A549 (cell line): ENCODE measurements around the gene CREB5. TPM values are rescaled to one million over a fixed set of nuclear protein-coding genes. Genes with fewer than 3 reads are reported as not detected.
A peak's percentile ranks its signal among the peaks of the same experiment; 100 is the strongest.
"Not testable (repeated sequence)": the region's sequence is repeated elsewhere in the genome, so short reads cannot be mapped to it uniquely, and the experiment has no call there.

Experiments
- ATAC-seq, 2 experiments: fragments of 200-7000 bp in 1 of 2; fragments of >200 bp in 1 of 2; cut with Nextera tagmentation in 1 of 2; cut with Tn5 transposase in 1 of 2; 3 replicates each; pipeline versions ENCODE4 v1.8.0 to v1.9.1; 2018 to 2020; ENCODE audit warnings: mild to moderate bottlenecking in 1 of 2, moderate library complexity in 1 of 2
- CTCF ChIA-PET: fragments of 300-600 bp; sonication (Branson Sonifier 250); formaldehyde crosslinking; extraction: SDS; loops from one replicate; lab custom pipeline; 2021; ENCODE audit warnings: antibody characterized with exemption, inconsistent platforms; lab: Yijun Ruan, JAX
- POLR2A ChIA-PET: fragments of 350-600 bp; formaldehyde crosslinking; extraction: SDS; loops from one replicate; lab custom pipeline; 2021; ENCODE audit warnings: antibody characterized with exemption, inconsistent platforms; lab: Yijun Ruan, JAX
- DNase-seq, 2 experiments: peaks; one replicate each; pipeline versions ENCODE4 v3.0.0 to v3.0.0-alpha.2; 2011 to 2016; ENCODE audit warnings: low read depth in 1 of 2, low spot score in 1 of 2
- FAIRE-seq: peaks from 2 replicates; lab custom pipeline; 2011; peaks lifted over from hg19 to GRCh38; lab: Jason Lieb, UNC
- H3K27ac ChIP-seq, 2 experiments: fragments of >200 bp; sonication (Bioruptor Twin); formaldehyde crosslinking; 3 replicates each; pipeline ENCODE4 v1.5.1; 2016 to 2017
- H3K4me1 ChIP-seq: fragments of >200 bp; sonication (Bioruptor Twin); formaldehyde crosslinking; 3 replicates; pipeline ENCODE4 v1.6.1; 2016
- H3K4me2 ChIP-seq: fragments of >200 bp; sonication (Bioruptor Twin); formaldehyde crosslinking; 3 replicates; pipeline ENCODE4 v1.6.1; 2016
- H3K4me3 ChIP-seq: fragments of >200 bp; sonication (Bioruptor Twin); formaldehyde crosslinking; 3 replicates; pipeline ENCODE4 v1.5.1; 2016
- H3K9me3 ChIP-seq: fragments of >200 bp; sonication (Bioruptor Twin); formaldehyde crosslinking; 3 replicates; pipeline ENCODE4 v1.6.1; 2016
- BHLHE40 ChIP-seq: IDR thresholded peaks from 2 replicates; pipeline ENCODE4 v1.6.1; 2012; ENCODE audit warnings: low read depth, low read length, inconsistent platforms
- CBX2 ChIP-seq: fragments of 200-600 bp; sonication (generic); IDR thresholded peaks from 2 replicates; pipeline ENCODE4 v1.6.1; 2016; ENCODE audit warnings: low read depth, mild to moderate bottlenecking, borderline replicate concordance
- EP300 ChIP-seq, 2 experiments: fragments of >200 bp; sonication (Bioruptor Twin); formaldehyde crosslinking; IDR thresholded peaks; 2 replicates in 1 of 2; 3 replicates in 1 of 2; pipeline ENCODE4 v1.6.1; 2016 to 2017
- FOSB ChIP-seq: fragments of 250-450 bp; sonication (Bioruptor Pico); IDR thresholded peaks from 2 replicates; pipeline ENCODE4 v1.5.0; 2020; ENCODE audit warnings: mild to moderate bottlenecking, moderate library complexity
- HDAC2 ChIP-seq: fragments of 200-600 bp; sonication (generic); IDR thresholded peaks from 2 replicates; pipeline ENCODE4 v1.6.1; 2016
- HOXA7 ChIP-seq: fragments of 250-450 bp; sonication (Bioruptor Pico); IDR thresholded peaks from 2 replicates; pipeline ENCODE4 v1.5.0; 2020; ENCODE audit warnings: mild to moderate bottlenecking, moderate library complexity
- HOXB13 ChIP-seq: fragments of 250-450 bp; sonication (Bioruptor Pico); IDR thresholded peaks from 2 replicates; pipeline ENCODE4 v1.5.0; 2020; ENCODE audit warnings: low read depth, mild to moderate bottlenecking, moderate library complexity
- KDM1A ChIP-seq: fragments of 200-600 bp; sonication (generic); IDR thresholded peaks from 2 replicates; pipeline ENCODE4 v1.6.1; 2016; ENCODE audit warnings: low read depth, mild to moderate bottlenecking
- MAFK ChIP-seq: fragments of 450-650 bp; IDR thresholded peaks from 2 replicates; pipeline ENCODE4 v1.6.1; 2014; ENCODE audit not compliant: partially characterized antibody
- NR3C1 ChIP-seq: fragments of >200 bp; sonication (Bioruptor Twin); formaldehyde crosslinking; IDR thresholded peaks from 3 replicates; pipeline ENCODE4 v1.6.1; 2017
- POLR2AphosphoS2 ChIP-seq: conservative IDR thresholded peaks from 2 replicates; pipeline ENCODE4 v1.6.1; 2012; ENCODE audit warnings: low read length, improper control_type of control experiment, inconsistent platforms
- RARB ChIP-seq: fragments of 250-450 bp; sonication (Bioruptor Pico); IDR thresholded peaks from 2 replicates; pipeline ENCODE4 v1.8.0; 2021; ENCODE audit warnings: mild to moderate bottlenecking, moderate library complexity
- ZFP36 ChIP-seq: fragments of 450-650 bp; IDR thresholded peaks from 2 replicates; pipeline ENCODE4 v1.6.1; 2014; ENCODE audit warnings: borderline replicate concordance; ENCODE audit not compliant: partially characterized antibody
- ZSCAN20 ChIP-seq: fragments of 250-450 bp; sonication (Bioruptor Pico); IDR thresholded peaks from 2 replicates; pipeline ENCODE4 v1.8.0; 2022; ENCODE audit warnings: mild to moderate bottlenecking, moderate library complexity
- WGBS: methylation state at CpG from one replicate; pipeline ENCODE4 v1.1.6; 2017; ENCODE audit errors: missing lambda C conversion rate; 5-methylcytosine and 5-hydroxymethylcytosine counted together
- polyA plus RNA-seq, 4 experiments: library from polyadenylated mRNA; depleted of rRNA in 3 of 4; stranded (reverse); fragments of >200 nt; fragmentation: RNase III in 1 of 4; extraction: RNeasy Plus Mini Kit Qiagen cat#74134 plus additional on column Dnase treatment in 1 of 4; gene quantifications; 2 replicates in 3 of 4; 3 replicates in 1 of 4; pipeline ENCODE4 v1.2.3, GENCODE V29; 2011 to 2017
- TF ChIP-seq, protein P1 (sequence below): IDR thresholded peaks from 2 replicates; pipeline ENCODE4 v1.6.1; 2012
- TF ChIP-seq, protein P2 (sequence below): fragments of >200 bp; sonication (Bioruptor Twin); formaldehyde crosslinking; IDR thresholded peaks from 3 replicates; pipeline ENCODE4 v1.5.1; 2016
- TF ChIP-seq, protein P3 (sequence below): fragments of 450-650 bp; IDR thresholded peaks from 2 replicates; pipeline ENCODE4 v1.6.1; 2014; ENCODE audit warnings: antibody characterized with exemption
- TF ChIP-seq, protein P4 (sequence below): fragments of >200 bp; sonication (Bioruptor Twin); formaldehyde crosslinking; IDR thresholded peaks from 3 replicates; pipeline ENCODE4 v1.6.1; 2016

The CREB5 gene
- polyA plus RNA-seq, 2 of the 4 experiments (the other 2 are of a cell fraction): 0.61 to 1.5 TPM

DNA sequence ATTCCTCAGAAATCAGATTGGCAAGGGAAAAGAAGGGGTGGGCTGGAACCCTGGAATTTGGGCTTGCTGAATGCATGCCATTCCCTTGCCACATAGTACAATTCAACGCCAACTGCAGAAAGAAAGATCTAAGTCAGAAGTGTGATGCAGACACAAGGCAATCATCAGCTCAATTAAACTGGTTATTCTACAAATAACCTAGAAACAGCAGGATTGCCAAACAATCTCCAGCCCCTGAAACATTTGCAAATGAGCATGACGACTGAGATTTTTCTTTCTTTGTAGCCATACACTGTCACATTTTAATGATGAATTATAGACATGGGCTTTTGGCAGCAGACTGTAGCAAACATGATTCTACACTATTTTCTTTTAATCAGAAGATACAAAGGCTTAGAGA, 16.5 kb upstream of the CREB5 start:
- CTCF ChIA-PET: interaction anchor here (0.6 kb wide), 2 partner anchors 97 to 285 kb away, joined by 3 read pairs; no protein-coding TSS in a partner anchor
- no peak for DNase-seq
- no peak overlapping the region for H3K4me2 ChIP-seq
- H3K4me3 ChIP-seq: no peak overlapping the region
- no peak for ATAC-seq
- TF ChIP-seq HOXA7 (CRISPR knock-in tag): no peak
- no peak for TF ChIP-seq CBX2
- no peak for TF ChIP-seq BHLHE40
- no peak for TF ChIP-seq POLR2AphosphoS2
- TF ChIP-seq HOXB13 (CRISPR knock-in tag): no peak
- WGBS: 31% methylated on average over 2 of the region's 2 CpGs
- FAIRE-seq: no peak
- H3K9me3 ChIP-seq: no peaks in the 10 kb centered on the region; the same call in 2 of the 3 replicates
- no peaks in the 10 kb centered on the region for H3K4me1 ChIP-seq
- H3K27ac ChIP-seq: no peak overlapping the region
- POLR2A ChIA-PET: no interaction called here

DNA sequence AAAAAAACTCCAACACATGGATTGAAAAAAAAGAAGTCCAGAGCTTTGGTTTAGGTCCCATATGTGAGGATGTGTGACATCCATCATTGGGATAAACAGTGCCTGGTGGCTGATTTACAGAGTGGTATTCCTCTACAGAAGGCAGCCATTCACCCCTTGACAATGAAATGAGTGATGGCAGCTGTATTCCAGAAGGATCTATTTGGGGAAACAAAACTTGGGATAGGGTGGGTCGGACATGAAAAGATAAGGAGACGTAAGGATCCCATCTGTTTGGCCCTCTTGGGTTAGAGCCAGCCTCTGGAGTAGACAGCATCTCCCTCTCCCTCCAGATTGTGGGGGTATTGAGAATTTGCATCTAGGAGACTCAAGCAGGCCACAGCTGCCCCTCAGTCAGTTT, 15.2 kb upstream of the CREB5 start:
- POLR2A ChIA-PET: no interaction called here
- no peak overlapping the region for H3K27ac ChIP-seq
- DNase-seq (no peak), FAIRE-seq (no peak), ATAC-seq (no peak)
- H3K4me1 ChIP-seq: no peaks in the 10 kb centered on the region
- TF ChIP-seq FOSB (CRISPR knock-in tag): no peak
- 24% methylated on average over 2 of the region's 2 CpGs for WGBS
- CTCF ChIA-PET: interaction anchor here (1.3 to 2.2 kb wide), 2 partner anchors 7 to 9 kb away, joined by 3 to 10 read pairs; no protein-coding TSS in a partner anchor
- H3K4me3 ChIP-seq: no peak overlapping the region
- no peak overlapping the region for H3K4me2 ChIP-seq
- no peaks in the 10 kb centered on the region; the same call in 2 of the 3 replicates for H3K9me3 ChIP-seq

DNA sequence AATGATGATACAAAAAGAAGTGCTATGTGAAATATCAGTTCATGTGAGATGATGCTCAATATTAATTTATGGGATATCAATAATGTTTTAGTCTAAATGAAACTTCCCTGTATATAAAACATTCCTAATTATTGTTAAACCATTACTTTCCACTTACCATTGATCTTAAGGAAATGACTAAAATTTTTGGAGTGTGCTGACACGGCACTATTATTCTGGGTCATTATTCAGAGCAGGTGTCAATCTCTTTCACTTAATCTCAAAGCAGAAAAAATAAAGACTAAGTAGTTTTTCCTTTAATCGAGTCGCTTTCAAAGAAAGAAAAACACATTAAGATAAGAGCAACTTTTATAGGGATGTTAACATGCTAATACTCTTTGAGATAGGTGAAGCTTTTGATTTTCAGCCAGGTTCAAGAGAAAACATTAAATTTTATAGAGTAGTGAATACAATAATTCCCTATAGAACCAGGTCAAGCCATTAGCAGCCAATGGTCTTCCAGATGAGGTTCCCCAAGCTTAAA, 11.4 kb upstream of the CREB5 start:
- WGBS: 59% methylated on average over 3 of the region's 3 CpGs
- peaks cover under 1% of the 10 kb centered on the region; the same call in 1 of the 3 replicates for H3K4me1 ChIP-seq
- no peak for ATAC-seq
- H3K9me3 ChIP-seq: no peaks in the 10 kb centered on the region
- H3K27ac ChIP-seq: no peak overlapping the region
- no peak overlapping the region for H3K4me2 ChIP-seq
- TF ChIP-seq MAFK (peak; percentile 75), POLR2AphosphoS2 (no peak), KDM1A (no peak), HDAC2 (no peak), HOXB13 (CRISPR knock-in tag) (no peak)
- TF ChIP-seq, protein P1, sequence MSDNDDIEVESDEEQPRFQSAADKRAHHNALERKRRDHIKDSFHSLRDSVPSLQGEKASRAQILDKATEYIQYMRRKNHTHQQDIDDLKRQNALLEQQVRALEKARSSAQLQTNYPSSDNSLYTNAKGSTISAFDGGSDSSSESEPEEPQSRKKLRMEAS: no peak
- TF ChIP-seq, all 56 proteins: peak for 1
- ChIA-PET POLR2A (no interaction called here), CTCF (interaction anchor here (1.2 to 1.3 kb wide), 2 partner anchors 11 to 453 kb away, joined by 4 to 5 read pairs; no protein-coding TSS in a partner anchor)
- H3K4me3 ChIP-seq: no peak overlapping the region
- no peak for FAIRE-seq
- no peak for DNase-seq

DNA sequence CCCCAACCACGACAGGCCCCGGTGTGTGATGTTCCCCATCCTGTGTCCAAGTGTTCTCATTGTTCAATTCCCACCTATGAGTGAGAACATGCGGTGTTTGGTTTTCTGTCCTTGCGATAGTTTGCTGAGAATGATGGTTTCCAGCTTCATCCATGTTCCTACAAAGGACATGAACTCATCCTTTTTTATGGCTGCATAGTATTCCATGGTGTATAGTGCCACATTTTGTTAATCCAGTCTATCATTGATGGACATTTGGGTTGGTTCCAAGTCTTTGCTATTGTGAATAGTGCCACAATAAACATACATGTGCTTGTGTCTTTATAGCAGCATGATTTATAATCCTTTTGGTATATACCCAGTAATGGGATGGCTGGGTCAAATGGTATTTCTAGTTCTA, 10.8 kb upstream of the CREB5 start:
- WGBS: 57% methylated on average over 4 of the region's 4 CpGs
- POLR2A ChIA-PET: not testable (repeated sequence)

DNA sequence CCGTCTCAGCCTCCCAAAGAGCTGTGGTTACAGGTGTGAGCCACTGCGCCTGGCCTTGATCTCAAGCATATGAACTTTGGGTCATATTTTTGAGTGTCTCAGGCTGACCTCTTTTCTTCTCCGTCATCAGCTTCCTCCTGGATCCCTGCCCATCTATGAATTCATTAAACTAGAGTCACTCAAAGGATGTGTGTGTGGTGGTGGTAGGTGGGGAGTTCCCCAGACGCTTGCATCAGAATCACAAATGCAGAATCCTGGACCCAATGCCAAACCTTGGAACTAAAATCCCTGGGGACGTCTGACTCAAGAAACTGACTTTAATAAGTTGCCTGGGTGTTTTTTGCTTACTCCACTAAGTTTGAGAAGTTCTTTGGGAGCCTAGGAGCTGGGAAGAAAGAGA, 6.7 kb upstream of the CREB5 start:
- Histone ChIP-seq H3K4me2 (0 out of 3 replicates have a peak overlapping the region, but pooled peaks have one; percentile 6), H3K4me3 (no peak overlapping the region), H3K27ac (peak overlapping the region in 1 of 2 experiments; percentile 51; a peak in 2 of 6 replicates), H3K4me1 (peaks cover 25% of the 10 kb centered on the region), H3K9me3 (no peaks in the 10 kb centered on the region)
- TF ChIP-seq, protein P2, sequence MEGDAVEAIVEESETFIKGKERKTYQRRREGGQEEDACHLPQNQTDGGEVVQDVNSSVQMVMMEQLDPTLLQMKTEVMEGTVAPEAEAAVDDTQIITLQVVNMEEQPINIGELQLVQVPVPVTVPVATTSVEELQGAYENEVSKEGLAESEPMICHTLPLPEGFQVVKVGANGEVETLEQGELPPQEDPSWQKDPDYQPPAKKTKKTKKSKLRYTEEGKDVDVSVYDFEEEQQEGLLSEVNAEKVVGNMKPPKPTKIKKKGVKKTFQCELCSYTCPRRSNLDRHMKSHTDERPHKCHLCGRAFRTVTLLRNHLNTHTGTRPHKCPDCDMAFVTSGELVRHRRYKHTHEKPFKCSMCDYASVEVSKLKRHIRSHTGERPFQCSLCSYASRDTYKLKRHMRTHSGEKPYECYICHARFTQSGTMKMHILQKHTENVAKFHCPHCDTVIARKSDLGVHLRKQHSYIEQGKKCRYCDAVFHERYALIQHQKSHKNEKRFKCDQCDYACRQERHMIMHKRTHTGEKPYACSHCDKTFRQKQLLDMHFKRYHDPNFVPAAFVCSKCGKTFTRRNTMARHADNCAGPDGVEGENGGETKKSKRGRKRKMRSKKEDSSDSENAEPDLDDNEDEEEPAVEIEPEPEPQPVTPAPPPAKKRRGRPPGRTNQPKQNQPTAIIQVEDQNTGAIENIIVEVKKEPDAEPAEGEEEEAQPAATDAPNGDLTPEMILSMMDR: no peak
- TF ChIP-seq ZFP36 (no peak), ZSCAN20 (no peak), RARB (no peak), NR3C1 (no peak), EP300 (IDR thresholded peaks at IDR 0.05) (0 out of 5 replicates have a peak, but pooled peaks of 1 of the 2 experiments have one; percentile 11), MAFK (peak; percentile 1)
- TF ChIP-seq, protein P3, sequence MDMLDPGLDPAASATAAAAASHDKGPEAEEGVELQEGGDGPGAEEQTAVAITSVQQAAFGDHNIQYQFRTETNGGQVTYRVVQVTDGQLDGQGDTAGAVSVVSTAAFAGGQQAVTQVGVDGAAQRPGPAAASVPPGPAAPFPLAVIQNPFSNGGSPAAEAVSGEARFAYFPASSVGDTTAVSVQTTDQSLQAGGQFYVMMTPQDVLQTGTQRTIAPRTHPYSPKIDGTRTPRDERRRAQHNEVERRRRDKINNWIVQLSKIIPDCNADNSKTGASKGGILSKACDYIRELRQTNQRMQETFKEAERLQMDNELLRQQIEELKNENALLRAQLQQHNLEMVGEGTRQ: no peak
- TF ChIP-seq, protein P4, sequence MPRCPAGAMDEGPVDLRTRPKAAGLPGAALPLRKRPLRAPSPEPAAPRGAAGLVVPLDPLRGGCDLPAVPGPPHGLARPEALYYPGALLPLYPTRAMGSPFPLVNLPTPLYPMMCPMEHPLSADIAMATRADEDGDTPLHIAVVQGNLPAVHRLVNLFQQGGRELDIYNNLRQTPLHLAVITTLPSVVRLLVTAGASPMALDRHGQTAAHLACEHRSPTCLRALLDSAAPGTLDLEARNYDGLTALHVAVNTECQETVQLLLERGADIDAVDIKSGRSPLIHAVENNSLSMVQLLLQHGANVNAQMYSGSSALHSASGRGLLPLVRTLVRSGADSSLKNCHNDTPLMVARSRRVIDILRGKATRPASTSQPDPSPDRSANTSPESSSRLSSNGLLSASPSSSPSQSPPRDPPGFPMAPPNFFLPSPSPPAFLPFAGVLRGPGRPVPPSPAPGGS: 0 out of 3 replicates have a peak, but pooled peaks have one; percentile 36
- peak in 1 of 2 experiments; percentile 48 for DNase-seq
- ChIA-PET CTCF (interaction anchor here (0.9 to 4.7 kb wide), 4 partner anchors 9 to 108 kb away, joined by 3 to 25 read pairs (median 3); no protein-coding TSS in a partner anchor), POLR2A (interaction anchor here (0.7 kb wide), 1 partner anchor 189 kb away, joined by 3 read pairs; no protein-coding TSS in a partner anchor)
- FAIRE-seq: no peak
- ATAC-seq: no peak
- WGBS: 36% methylated on average over 5 of the region's 5 CpGs

More for the DNA sequence above, 10.8 kb upstream of the CREB5 start:
- H3K4me1 ChIP-seq, FAIRE-seq, DNase-seq, H3K4me3 ChIP-seq, H3K9me3 ChIP-seq, H3K4me2 ChIP-seq, H3K27ac ChIP-seq, ATAC-seq: not testable (repeated sequence)
- CTCF ChIA-PET: interaction anchor here (1.3 kb wide), 1 partner anchor 12 kb away, joined by 5 read pairs; no protein-coding TSS in a partner anchor
